AG04449 (cell line): ENCODE data around the gene USP7.

Experiments used
- CTCF ChIA-PET: fragments of 350-600 bp; formaldehyde crosslinking; extraction: SDS; loops from one replicate; lab custom pipeline; 2021; ENCODE audit warnings: antibody characterized with exemption; lab: Yijun Ruan, JAX
- POLR2A ChIA-PET: fragments of 400-600, 350-600 bp; formaldehyde crosslinking; extraction: SDS; loops from one replicate; lab custom pipeline; 2020; ENCODE audit warnings: antibody characterized with exemption, inconsistent platforms; lab: Yijun Ruan, JAX
- DNase-seq: peaks from one replicate; pipeline ENCODE4 v3.0.0-alpha.2; 2010; ENCODE audit warnings: low read depth, low spot score
- H3K4me3 ChIP-seq: 2 replicates; pipeline ENCODE4 v1.5.1; 2011; ENCODE audit warnings: low read depth, mild to moderate bottlenecking, control low read depth, low read length
- CTCF ChIP-seq: IDR thresholded peaks from one replicate; pipeline ENCODE4 v1.5.1; 2011; ENCODE audit warnings: mild to moderate bottlenecking, moderate library complexity, low read length, control low read depth, inconsistent platforms; ENCODE audit not compliant: insufficient read depth; ENCODE audit errors: missing control alignments

The USP7 gene

GRCh38 chr16:8957063-8957397, 6.7 kb downstream of the USP7 start:
- POLR2A ChIA-PET, result interaction anchor here (0.6 kb wide), 1 partner anchor 9 kb away, joined by 3 read pairs; no protein-coding TSS in a partner anchor
- CTCF ChIA-PET, result no interaction called here
- no peak for DNase-seq
- TF ChIP-seq CTCF, result no peak
- no peak overlapping the region for H3K4me3 ChIP-seq

- no peak for DNase-seq
- CTCF ChIA-PET, result interaction anchor here (1.5 kb wide), 1 partner anchor 20 kb away, joined by 4 read pairs; no protein-coding TSS in a partner anchor
- TF ChIP-seq CTCF, result no peak
- no peak overlapping the region for H3K4me3 ChIP-seq
- POLR2A ChIA-PET, result interaction anchor here (0.6 kb wide), 1 partner anchor 8 kb away, joined by 3 read pairs; no protein-coding TSS in a partner anchor
These were observed 7.2 kb downstream of the USP7 start for GRCh38 chr16:8956265-8957062.

- DNase-seq, result no peak
- no peak overlapping the region for H3K4me3 ChIP-seq
- no peak for TF ChIP-seq CTCF
- ChIA-PET POLR2A (no interaction called here), CTCF (interaction anchor here (1.5 kb wide), 1 partner anchor 19 kb away, joined by 4 read pairs; no protein-coding TSS in a partner anchor)
These were observed 7.9 kb downstream of the USP7 start for GRCh38 chr16:8955828-8956227.

- no peak for TF ChIP-seq CTCF
- DNase-seq, result no peak
- H3K4me3 ChIP-seq, result no peak overlapping the region
- ChIA-PET POLR2A (no interaction called here), CTCF (no interaction called here)
These were observed 10.6 kb downstream of the USP7 start for GRCh38 chr16:8953064-8953463.

GRCh38 chr16:8952281-8952751, 11.4 kb downstream of the USP7 start:
- CTCF ChIA-PET, result interaction anchor here (1.8 to 2.3 kb wide), 2 partner anchors 8 to 15 kb away, joined by 6 to 9 read pairs; no protein-coding TSS in a partner anchor
- POLR2A ChIA-PET, result no interaction called here

More at GRCh38 chr16:8952281-8952751, 11.4 kb downstream of the USP7 start:
- TF ChIP-seq CTCF, result no peak
- H3K4me3 ChIP-seq, result no peak overlapping the region
- no peak for DNase-seq
